Colonic mucosa (tissue), 4 donors: Measurements from ENCODE around the gene LPCAT4. TPM values are rescaled to one million over a fixed set of nuclear protein-coding genes. Genes with fewer than 3 reads are reported as not detected.
"Not testable (repeated sequence)": the region's sequence is repeated elsewhere in the genome, so short reads cannot be mapped to it uniquely, and the experiment has no call there.

ENCODE experiments used
- DNase-seq: peaks from one replicate; pipeline ENCODE4 v3.0.0-alpha.2; 2020
- H3K27ac ChIP-seq: fragments of 200-600 bp; one replicate; pipeline ENCODE4 v1.8.0; 2021
- H3K27me3 ChIP-seq: fragments of 200-600 bp; one replicate; pipeline ENCODE4 v1.8.0; 2021
- H3K36me3 ChIP-seq: fragments of 200-600 bp; one replicate; pipeline ENCODE4 v1.8.0; 2021
- H3K4me1 ChIP-seq: fragments of 200-600 bp; one replicate; pipeline ENCODE4 v1.8.0; 2021; ENCODE audit warnings: mild to moderate bottlenecking
- H3K4me3 ChIP-seq: fragments of 200-600 bp; one replicate; pipeline ENCODE4 v1.8.0; 2021
- H3K9ac ChIP-seq, 2 donors: one replicate each; pipeline ENCODE4 v1.7.0; 2013; ENCODE audit warnings: control low read depth in 2 of 2, low read depth in 2 of 2, low read length in 2 of 2
- H3K9me3 ChIP-seq: fragments of 200-600 bp; one replicate; pipeline ENCODE4 v1.8.0; 2021
- intact Hi-C: fragments of 100-400 bp; cut with DNase I; formaldehyde crosslinking; loops from one replicate; pipeline ENCODE4 v1.14.1; 2022
- total RNA-seq, 2 donors: library from RNA; stranded (reverse); fragmentation: NEBNext Ultra II Directional in 1 of 2; extraction: Animal tissue kit (Norgen Biotek cat#: 25700) in 1 of 2; gene quantifications; one replicate each; pipeline ENCODE4 v1.2.1, GENCODE V29; 2021
- TF ChIP-seq, protein P1 (sequence below): fragments of 200-600 bp; IDR thresholded peaks from one replicate; pipeline ENCODE4 v1.8.0; 2022; ENCODE audit warnings: antibody characterized with exemption, mild to moderate bottlenecking
- donor health status: healthy.
- donor health status: DM: no; HTN: no; CAD: no.
- donor health status: DM: no; HTN: no; CAD: no.

LPCAT4 gene
- total RNA-seq, 2 donors from 2014 or later: 174 to 175 TPM

DNA sequence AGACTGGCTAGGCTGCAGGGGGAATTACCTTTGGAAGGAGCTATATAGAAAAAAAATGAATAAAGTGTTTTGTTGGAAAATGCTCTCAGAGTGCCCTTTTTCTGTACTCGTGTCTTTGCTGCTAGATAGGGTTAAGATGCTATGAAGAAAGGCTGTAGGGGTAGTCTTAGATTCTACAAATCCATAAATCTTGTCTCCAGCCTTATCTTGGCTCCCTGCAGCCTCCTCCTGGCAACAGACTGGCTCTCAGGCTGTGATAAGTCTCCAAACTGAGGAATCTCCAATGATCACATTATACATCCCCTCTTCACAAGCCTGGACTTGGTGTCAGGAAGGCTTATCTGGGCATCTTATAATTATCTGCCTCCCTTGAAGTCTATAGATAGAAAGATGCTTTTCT, 9.3 kb downstream of the LPCAT4 start:
- no peaks in the 10 kb centered on the region for H3K9me3 ChIP-seq
- no peak overlapping the region for H3K27ac ChIP-seq
- intact Hi-C loops: no loop called here
- H3K4me1 ChIP-seq: no peaks in the 10 kb centered on the region
- no peaks in the 10 kb centered on the region for H3K27me3 ChIP-seq
- no peak for DNase-seq
- H3K4me3 ChIP-seq: no peak overlapping the region
- TF ChIP-seq, protein P1, sequence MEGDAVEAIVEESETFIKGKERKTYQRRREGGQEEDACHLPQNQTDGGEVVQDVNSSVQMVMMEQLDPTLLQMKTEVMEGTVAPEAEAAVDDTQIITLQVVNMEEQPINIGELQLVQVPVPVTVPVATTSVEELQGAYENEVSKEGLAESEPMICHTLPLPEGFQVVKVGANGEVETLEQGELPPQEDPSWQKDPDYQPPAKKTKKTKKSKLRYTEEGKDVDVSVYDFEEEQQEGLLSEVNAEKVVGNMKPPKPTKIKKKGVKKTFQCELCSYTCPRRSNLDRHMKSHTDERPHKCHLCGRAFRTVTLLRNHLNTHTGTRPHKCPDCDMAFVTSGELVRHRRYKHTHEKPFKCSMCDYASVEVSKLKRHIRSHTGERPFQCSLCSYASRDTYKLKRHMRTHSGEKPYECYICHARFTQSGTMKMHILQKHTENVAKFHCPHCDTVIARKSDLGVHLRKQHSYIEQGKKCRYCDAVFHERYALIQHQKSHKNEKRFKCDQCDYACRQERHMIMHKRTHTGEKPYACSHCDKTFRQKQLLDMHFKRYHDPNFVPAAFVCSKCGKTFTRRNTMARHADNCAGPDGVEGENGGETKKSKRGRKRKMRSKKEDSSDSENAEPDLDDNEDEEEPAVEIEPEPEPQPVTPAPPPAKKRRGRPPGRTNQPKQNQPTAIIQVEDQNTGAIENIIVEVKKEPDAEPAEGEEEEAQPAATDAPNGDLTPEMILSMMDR: no peak
- H3K36me3 ChIP-seq: peaks cover 15% of the 10 kb centered on the region
- peak overlapping the region in 1 of 2 donors; percentile 15 for H3K9ac ChIP-seq

DNA sequence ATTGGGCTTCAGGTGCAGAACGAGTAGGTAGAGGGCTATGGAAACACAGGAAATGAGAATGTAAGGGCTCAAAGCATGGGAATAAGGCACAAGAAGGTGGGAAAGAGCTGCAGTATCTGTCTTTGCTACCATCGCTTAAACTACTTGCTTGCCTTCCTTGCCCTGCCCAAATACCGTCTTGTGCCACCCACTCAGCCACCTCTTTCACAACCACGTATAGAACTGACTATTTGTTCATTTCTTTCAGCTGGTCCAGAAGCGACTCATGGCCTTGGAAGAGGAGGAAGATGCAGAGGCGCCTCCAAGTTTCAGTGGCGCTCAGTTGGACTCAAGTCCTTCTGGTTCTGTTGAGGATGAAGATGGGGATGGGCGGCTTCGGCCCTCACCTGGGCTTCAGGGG, 11.8 kb downstream of the LPCAT4 start:
- Histone ChIP-seq H3K27ac (no peak overlapping the region), H3K27me3 (no peaks in the 10 kb centered on the region), H3K9me3 (no peaks in the 10 kb centered on the region), H3K4me3 (no peak overlapping the region), H3K36me3 (peaks cover 15% of the 10 kb centered on the region), H3K9ac (no peak overlapping the region), H3K4me1 (no peaks in the 10 kb centered on the region)
- TF ChIP-seq, protein P1: no peak
- intact Hi-C loops: no loop called here
- DNase-seq: no peak

DNA sequence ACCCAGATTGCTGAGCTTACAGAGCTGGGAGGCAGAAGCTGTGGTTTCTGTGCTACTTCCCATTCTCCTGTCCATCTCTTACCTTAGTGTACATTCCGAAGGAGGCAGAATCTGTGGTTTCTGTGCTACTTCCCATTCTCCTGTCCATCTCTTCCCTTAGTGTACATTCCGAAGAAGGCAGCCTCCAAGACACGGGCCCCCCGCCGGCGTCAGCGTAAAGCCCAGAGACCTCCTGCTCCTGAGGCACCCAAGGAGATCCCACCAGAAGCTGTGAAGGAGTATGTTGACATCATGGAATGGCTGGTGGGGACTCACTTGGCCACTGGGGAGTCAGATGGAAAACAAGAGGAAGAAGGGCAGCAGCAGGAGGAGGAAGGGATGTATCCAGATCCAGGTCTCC, 12.7 kb downstream of the LPCAT4 start:
- no peak for DNase-seq
- Histone ChIP-seq H3K9me3 (no peaks in the 10 kb centered on the region), H3K36me3 (peaks cover 15% of the 10 kb centered on the region)

DNA sequence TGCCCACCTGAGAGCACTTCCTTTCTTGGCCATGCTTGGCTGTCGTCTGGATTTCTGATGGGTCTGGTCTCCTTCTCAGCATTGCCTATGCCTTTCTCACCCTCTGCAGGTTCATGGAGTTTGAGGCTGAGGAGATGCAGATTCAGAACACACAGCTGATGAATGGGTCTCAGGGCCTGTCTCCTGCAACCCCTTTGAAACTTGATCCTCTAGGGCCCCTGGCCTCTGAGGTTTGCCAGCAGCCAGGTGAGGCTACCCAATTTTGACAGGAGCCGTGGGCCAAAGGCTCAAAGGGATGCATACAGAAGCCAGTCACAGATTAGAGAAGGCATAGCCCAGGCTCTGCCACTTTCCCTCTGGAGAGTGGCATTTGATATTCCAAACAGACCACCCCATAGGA, 13.4 kb downstream of the LPCAT4 start:
- no peak for DNase-seq
- Histone ChIP-seq H3K9me3 (no peaks in the 10 kb centered on the region), H3K9ac (no peak overlapping the region), H3K36me3 (peaks cover 15% of the 10 kb centered on the region), H3K27ac (no peak overlapping the region), H3K4me3 (no peak overlapping the region), H3K27me3 (no peaks in the 10 kb centered on the region), H3K4me1 (no peaks in the 10 kb centered on the region)
- intact Hi-C loops: no loop called here
- TF ChIP-seq, protein P1: no peak

More for the DNA sequence above, 12.7 kb downstream of the LPCAT4 start:
- Histone ChIP-seq H3K9ac (no peak overlapping the region), H3K4me3 (no peak overlapping the region), H3K27ac (no peak overlapping the region), H3K4me1 (no peaks in the 10 kb centered on the region), H3K27me3 (no peaks in the 10 kb centered on the region)
- intact Hi-C loops: no loop called here
- TF ChIP-seq, protein P1: no peak

DNA sequence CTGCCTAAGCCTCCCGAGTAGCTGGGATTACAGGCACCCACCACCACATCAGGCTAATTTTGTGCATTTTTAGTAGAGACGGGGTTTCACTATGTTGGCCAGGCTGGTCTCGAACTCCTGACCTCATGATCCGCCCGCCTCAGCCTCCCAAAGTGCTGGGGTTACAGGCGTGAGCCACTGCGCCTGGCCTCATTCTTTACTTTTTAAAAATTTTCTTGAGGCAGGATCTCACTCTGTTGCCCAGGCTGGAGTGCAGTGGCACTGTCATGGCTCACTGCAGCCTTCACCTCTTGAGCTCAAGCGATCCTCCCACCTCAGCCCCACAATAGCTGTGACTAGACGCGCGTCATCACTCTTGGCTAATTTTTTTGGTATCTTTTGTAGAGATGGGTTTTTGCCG, 14.0 kb downstream of the LPCAT4 start:
- DNase-seq, H3K4me1 ChIP-seq, intact Hi-C loops, H3K9me3 ChIP-seq, H3K9ac ChIP-seq, H3K27ac ChIP-seq, H3K27me3 ChIP-seq, H3K4me3 ChIP-seq: not testable (repeated sequence)
- peaks cover 13% of the 10 kb centered on the region for H3K36me3 ChIP-seq

DNA sequence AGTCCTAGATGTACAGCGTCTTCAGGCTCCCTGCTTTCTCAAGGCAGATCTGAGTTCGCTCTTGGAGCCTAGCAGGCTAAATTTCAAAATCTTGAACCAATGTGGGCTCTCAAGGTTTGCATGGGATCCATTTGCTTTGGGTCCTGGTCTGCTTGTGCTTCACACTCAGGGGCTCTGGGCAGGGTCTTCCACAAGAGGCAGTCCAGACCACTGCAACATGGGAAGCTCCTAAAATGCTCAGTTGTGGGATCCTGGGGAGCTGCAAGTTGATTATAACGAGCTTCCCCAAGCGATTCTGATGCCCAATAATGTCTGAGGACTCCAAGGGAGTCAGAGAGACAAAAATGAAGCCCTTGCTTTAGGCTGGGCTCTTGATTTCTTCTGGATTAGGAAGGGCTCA, 17.2 kb downstream of the LPCAT4 start:
- H3K36me3 ChIP-seq: no peaks in the 10 kb centered on the region
- TF ChIP-seq, protein P1: no peak
- H3K4me1 ChIP-seq: no peaks in the 10 kb centered on the region
- no peak for DNase-seq
- H3K9ac ChIP-seq: no peak overlapping the region
- no peak overlapping the region for H3K27ac ChIP-seq
- H3K9me3 ChIP-seq: no peaks in the 10 kb centered on the region
- H3K4me3 ChIP-seq: no peak overlapping the region
- intact Hi-C loops: loop anchor here (10.0 kb wide), 1 partner anchor 125 kb away; the partner anchor contains the start of gene EMC4
- H3K27me3 ChIP-seq: no peaks in the 10 kb centered on the region
